Lower leg skin (tissue), 4 donors: ENCODE data around the gene RBL2. TPM values are rescaled to one million over a fixed set of nuclear protein-coding genes. Genes with fewer than 3 reads are reported as not detected.
"Not testable (repeated sequence)": the region's sequence is repeated elsewhere in the genome, so short reads cannot be mapped to it uniquely, and the experiment has no call there.

Experiments used
- DNase-seq, 2 donors: peaks; one replicate each; pipeline ENCODE4 v3.0.0-alpha.2; 2019; ENCODE audit warnings: low spot score in 2 of 2
- H3K4me3 ChIP-seq: fragments of 200-600 bp; sonication (generic); 2 replicates; pipeline ENCODE4 v1.5.1; 2017; ENCODE audit warnings: mild to moderate bottlenecking, low read depth; ENCODE audit not compliant: poor library complexity, severe bottlenecking
- POLR2A ChIP-seq, 2 donors: fragments of 450-650 bp; IDR thresholded peaks; one replicate each; pipeline ENCODE4 v1.6.1; 2016 to 2017; ENCODE audit warnings: antibody characterized with exemption in 2 of 2, mild to moderate bottlenecking in 1 of 2, moderate library complexity in 1 of 2
- WGBS, 2 donors: methylation state at CpG; one replicate each; pipeline ENCODE4 v1.1.5; 2018; 5-methylcytosine and 5-hydroxymethylcytosine counted together
- intact Hi-C: fragments of 100-400 bp; cut with DNase I; formaldehyde crosslinking; loops from one replicate; pipeline ENCODE4 v1.15.0; 2023; ENCODE audit warnings: low total_unique reads
- total RNA-seq, 4 donors: library from RNA; depleted of rRNA; stranded (reverse); fragments of >200 nt; gene quantifications; one replicate each; pipeline ENCODE4 v1.1.0, GENCODE V29; 2016
- TF ChIP-seq, protein P1 (sequence below), 3 donors: fragments of 450-650 bp; IDR thresholded peaks; one replicate each; pipeline ENCODE4 v1.5.1; 2016; ENCODE audit warnings: antibody characterized with exemption in 3 of 3, mild to moderate bottlenecking in 3 of 3, moderate library complexity in 2 of 3

The RBL2 gene
- total RNA-seq, 4 donors from 2014 or later = 66.7 to 85.7 (median 75.2) TPM

DNA sequence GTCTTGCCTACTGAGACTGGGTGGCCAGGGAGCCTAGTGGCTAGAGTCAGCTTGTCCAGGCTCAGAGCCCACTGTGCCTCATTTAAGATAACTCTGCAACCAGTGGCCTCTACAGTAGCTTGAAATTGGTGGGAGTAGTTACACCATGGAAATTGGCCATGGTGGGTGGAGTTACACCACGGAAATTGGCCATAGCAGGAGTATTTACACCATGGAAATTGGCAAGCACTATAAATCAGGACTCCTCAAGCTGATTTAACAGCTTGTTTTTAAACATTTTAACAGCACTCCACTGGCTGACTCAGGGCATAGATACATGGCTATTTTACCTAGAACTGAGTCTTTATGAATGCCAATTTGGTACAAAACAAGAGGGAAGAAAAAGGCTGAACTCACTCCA lies 96.5 kb downstream of the RBL2 start:
- H3K4me3 ChIP-seq = no peak overlapping the region
- TF ChIP-seq, protein P1, sequence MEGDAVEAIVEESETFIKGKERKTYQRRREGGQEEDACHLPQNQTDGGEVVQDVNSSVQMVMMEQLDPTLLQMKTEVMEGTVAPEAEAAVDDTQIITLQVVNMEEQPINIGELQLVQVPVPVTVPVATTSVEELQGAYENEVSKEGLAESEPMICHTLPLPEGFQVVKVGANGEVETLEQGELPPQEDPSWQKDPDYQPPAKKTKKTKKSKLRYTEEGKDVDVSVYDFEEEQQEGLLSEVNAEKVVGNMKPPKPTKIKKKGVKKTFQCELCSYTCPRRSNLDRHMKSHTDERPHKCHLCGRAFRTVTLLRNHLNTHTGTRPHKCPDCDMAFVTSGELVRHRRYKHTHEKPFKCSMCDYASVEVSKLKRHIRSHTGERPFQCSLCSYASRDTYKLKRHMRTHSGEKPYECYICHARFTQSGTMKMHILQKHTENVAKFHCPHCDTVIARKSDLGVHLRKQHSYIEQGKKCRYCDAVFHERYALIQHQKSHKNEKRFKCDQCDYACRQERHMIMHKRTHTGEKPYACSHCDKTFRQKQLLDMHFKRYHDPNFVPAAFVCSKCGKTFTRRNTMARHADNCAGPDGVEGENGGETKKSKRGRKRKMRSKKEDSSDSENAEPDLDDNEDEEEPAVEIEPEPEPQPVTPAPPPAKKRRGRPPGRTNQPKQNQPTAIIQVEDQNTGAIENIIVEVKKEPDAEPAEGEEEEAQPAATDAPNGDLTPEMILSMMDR (IDR thresholded peaks at IDR 0.05) = no peak
- no peak for TF ChIP-seq POLR2A (IDR thresholded peaks at IDR 0.05)
- intact Hi-C loops = no loop called here
- WGBS, 2 donors = 46 to 63% methylated on average over 1 of the region's 1 CpG
- no peak for DNase-seq

DNA sequence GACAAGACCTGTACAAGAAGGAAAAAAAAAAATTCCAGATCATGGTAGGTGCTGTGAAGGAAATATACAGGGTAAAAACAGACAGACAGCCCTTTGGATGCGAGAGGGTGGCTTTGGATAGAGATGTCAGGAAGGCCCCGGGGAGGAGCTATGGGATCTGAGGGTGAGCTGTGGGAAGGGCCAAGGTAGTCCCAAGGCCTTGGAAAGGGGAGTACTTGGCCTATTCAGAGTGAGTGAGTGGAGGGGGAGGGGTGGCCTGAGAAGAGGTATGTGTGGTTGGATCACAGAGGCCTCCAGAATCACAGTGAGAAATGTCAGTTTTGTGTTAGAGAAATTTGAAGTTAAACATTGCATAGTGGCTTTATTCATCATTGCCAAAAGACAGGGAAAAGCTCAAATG lies 99.9 kb downstream of the RBL2 start:
- DNase-seq = no peak
- TF ChIP-seq, protein P1 (IDR thresholded peaks at IDR 0.05) = no peak
- TF ChIP-seq POLR2A (IDR thresholded peaks at IDR 0.05) = no peak
- intact Hi-C loops = no loop called here
- WGBS, 2 donors = 79 to 90% methylated on average over 2 of the region's 2 CpGs
- H3K4me3 ChIP-seq = no peak overlapping the region

DNA sequence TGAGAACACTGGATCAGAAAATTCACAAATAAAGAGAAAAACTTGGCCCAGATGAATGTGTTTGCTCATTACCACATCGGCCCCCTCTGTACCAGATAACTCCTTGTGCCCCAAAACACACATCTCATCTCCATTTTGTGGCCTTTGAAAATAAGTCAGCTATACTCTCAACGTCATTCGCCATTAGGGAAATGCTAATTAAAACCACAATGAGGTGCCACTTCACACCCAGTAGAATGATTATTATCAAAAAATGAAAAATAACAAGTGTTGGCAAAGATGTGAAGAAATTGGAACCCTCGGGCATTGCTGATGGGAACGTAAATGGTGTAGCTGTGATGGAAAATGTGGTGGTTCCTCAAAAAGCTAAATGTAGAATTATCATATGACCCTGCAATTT lies 103.4 kb downstream of the RBL2 start:
- no peak overlapping the region for H3K4me3 ChIP-seq
- TF ChIP-seq, protein P1 (IDR thresholded peaks at IDR 0.05) = no peak
- no peak for TF ChIP-seq POLR2A (IDR thresholded peaks at IDR 0.05)
- 80 to 83% methylated on average over 5 of the region's 5 CpGs for WGBS, 2 donors
- intact Hi-C loops = no loop called here
- DNase-seq = no peak

DNA sequence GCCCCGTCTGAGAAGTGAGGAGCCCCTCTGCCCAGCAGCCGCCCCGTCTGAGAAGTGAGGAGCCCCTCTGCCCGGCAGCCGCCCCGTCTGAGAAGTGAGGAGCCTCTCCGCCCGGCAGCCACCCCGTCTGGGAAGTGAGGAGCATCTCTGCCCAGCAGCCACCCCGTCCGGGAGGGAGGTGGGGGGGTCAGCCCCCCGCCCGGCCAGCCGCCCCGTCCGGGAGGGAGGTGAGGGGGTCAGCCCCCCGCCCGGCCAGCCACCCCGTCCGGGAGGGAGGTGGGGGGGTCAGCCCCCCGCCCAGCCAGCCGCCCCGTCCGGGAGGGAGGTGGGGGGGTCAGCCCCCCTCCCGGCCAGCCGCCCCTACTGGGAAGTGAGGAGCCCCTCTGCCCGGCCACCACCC lies 105.1 kb downstream of the RBL2 start:
- 95% methylated on average over 3 to 21 of the region's 27 CpGs for WGBS, 2 donors
- H3K4me3 ChIP-seq, DNase-seq, intact Hi-C loops: not testable (repeated sequence)

DNA sequence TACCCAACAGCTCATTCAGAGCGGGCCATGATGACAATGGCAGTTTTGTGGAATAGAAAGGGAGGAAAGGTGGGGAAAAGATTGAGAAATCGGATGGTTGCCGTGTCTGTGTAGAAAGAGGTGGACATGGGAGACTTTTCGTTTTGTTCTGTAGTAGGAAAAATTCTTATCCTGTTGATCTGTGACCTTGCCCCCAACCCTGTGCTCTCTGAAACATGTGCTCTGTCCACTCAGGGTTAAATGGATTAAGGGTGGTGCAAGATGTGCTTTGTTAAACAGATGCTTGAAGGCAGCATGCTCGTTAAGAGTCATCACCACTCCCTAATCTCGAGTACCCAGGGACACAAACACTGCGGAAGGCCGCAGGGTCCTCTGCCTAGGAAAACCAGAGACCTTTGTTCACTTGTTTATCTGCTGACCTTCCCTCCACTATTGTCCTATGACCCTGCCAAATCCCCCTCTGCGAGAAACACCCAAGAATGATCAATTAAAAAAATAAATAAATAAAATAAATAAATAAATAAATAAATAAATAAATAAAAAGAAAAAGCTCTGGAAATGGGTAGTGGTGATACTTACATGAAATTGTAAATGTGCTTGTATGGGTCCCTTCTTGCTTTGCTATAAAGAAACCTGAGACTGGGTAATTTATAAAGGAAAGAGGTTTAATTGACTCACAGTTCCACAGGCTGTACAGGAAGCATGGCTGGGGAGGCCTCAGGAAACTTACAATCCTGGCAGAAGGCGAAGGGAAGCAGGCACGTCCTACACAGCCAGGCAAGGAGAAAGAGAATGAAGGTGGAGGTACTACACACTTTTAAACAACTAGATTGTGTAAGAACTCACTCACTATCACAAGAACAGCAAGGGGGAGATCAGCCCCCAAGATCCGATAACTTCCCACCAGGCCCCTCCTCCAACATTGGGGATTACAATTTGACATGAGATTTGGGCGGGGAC lies 105.8 kb downstream of the RBL2 start:
- not testable (repeated sequence) for DNase-seq, H3K4me3 ChIP-seq
- intact Hi-C loops = loop anchor here (10.0 kb wide), 1 partner anchor 1725 kb away; no protein-coding TSS in a partner anchor
- WGBS, 2 donors = 88 to 90% methylated on average over 11 to 13 of the region's 13 CpGs

Other genes with a start within 250 kb of the RBL2 start
- gene AKTIP, start 68.7 kb downstream of the RBL2 start, total RNA-seq = 10 to 100 TPM; 30.9 to 90.9 (median 59.9) TPM